ENCODE results near the gene SCD5.

Gene SCD5

GRCh38 chr4:82711158-82711785 is 87.3 kb downstream of the SCD5 start:
- TF ChIP-seq FOXP2 (optimal IDR thresholded peaks at IDR 0.05; ENCODE audit: borderline replicate concordance, extremely low read depth, extremely low read length, insufficient read depth) (no peak), POLR2AphosphoS5 (IDR thresholded peaks at IDR 0.05; ENCODE audit: low read depth, low read length) (no peak), TAF1 (IDR thresholded peaks at IDR 0.05; ENCODE audit: borderline replicate concordance, insufficient read depth, low read length) (no peak), REST (IDR thresholded peaks at IDR 0.05; ENCODE audit: insufficient read depth in 1 of 2, low read depth in 2 of 2, low read length in 2 of 2) (no peak), SIN3A (IDR thresholded peaks at IDR 0.05; ENCODE audit: borderline replicate concordance, insufficient read depth, low read length) (no peak)

GRCh38 chr4:82710197-82710929 is 88.2 kb downstream of the SCD5 start:
- TF ChIP-seq POLR2AphosphoS5 (IDR thresholded peaks at IDR 0.05; ENCODE audit: low read depth, low read length) (no peak), SIN3A (IDR thresholded peaks at IDR 0.05; ENCODE audit: borderline replicate concordance, insufficient read depth, low read length) (no peak), FOXP2 (optimal IDR thresholded peaks at IDR 0.05; ENCODE audit: borderline replicate concordance, extremely low read depth, extremely low read length, insufficient read depth) (no peak), TAF1 (IDR thresholded peaks at IDR 0.05; ENCODE audit: borderline replicate concordance, insufficient read depth, low read length) (no peak), REST (IDR thresholded peaks at IDR 0.05; ENCODE audit: insufficient read depth in 1 of 2, low read depth in 2 of 2, low read length in 2 of 2) (no peak)

- TF ChIP-seq TAF1 (IDR thresholded peaks at IDR 0.05; ENCODE audit: borderline replicate concordance, insufficient read depth, low read length): no peak
- no peak for TF ChIP-seq SIN3A (IDR thresholded peaks at IDR 0.05; ENCODE audit: borderline replicate concordance, insufficient read depth, low read length)
- TF ChIP-seq POLR2AphosphoS5 (IDR thresholded peaks at IDR 0.05; ENCODE audit: low read depth, low read length): no peak
- TF ChIP-seq FOXP2 (optimal IDR thresholded peaks at IDR 0.05; ENCODE audit: borderline replicate concordance, extremely low read depth, extremely low read length, insufficient read depth): no peak
- TF ChIP-seq REST (IDR thresholded peaks at IDR 0.05; ENCODE audit: insufficient read depth in 1 of 2, low read depth in 2 of 2, low read length in 2 of 2): no peak
Observed at GRCh38 chr4:82708982-82709381, 89.6 kb downstream of the SCD5 start.

GRCh38 chr4:82706349-82707000 is 92.1 kb downstream of the SCD5 start:
- TF ChIP-seq POLR2AphosphoS5 (IDR thresholded peaks at IDR 0.05; ENCODE audit: low read depth, low read length): no peak
- no peak for TF ChIP-seq FOXP2 (optimal IDR thresholded peaks at IDR 0.05; ENCODE audit: borderline replicate concordance, extremely low read depth, extremely low read length, insufficient read depth)
- TF ChIP-seq SIN3A (IDR thresholded peaks at IDR 0.05; ENCODE audit: borderline replicate concordance, insufficient read depth, low read length): no peak
- no peak for TF ChIP-seq REST (IDR thresholded peaks at IDR 0.05; ENCODE audit: insufficient read depth in 1 of 2, low read depth in 2 of 2, low read length in 2 of 2)
- no peak for TF ChIP-seq TAF1 (IDR thresholded peaks at IDR 0.05; ENCODE audit: borderline replicate concordance, insufficient read depth, low read length)

Measured in PFSK-1 (cell line).